GM19035 (cell line): ENCODE measurements around the gene UGT1A7.

Source experiments
- ATAC-seq: cut with Tn5 transposase; IDR thresholded peaks from one replicate; pipeline ENCODE4 v1.9.1; 2021; ENCODE audit not compliant: unreplicated experiment

Gene UGT1A7

DNA sequence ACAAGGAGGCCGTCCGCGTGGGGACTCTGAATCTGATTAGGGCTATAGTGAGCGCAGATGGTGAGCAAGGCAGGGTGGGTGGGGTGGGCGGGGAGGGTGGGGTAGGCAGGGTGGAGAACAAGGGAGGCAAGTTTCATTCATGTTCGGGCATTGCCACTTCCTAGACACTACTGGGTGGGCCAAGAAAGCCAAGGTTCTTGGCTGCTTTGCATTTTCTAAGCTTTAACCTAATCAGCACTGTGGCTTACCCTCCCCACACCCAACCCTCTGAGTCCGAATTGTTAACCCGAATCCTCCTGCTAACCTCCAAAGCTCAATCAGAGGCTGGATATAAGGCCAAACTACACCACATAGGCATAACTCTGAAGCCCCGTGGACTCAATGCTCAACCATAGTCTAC, 114.6 kb downstream of the UGT1A7 start:
- ATAC-seq, result no peak

DNA sequence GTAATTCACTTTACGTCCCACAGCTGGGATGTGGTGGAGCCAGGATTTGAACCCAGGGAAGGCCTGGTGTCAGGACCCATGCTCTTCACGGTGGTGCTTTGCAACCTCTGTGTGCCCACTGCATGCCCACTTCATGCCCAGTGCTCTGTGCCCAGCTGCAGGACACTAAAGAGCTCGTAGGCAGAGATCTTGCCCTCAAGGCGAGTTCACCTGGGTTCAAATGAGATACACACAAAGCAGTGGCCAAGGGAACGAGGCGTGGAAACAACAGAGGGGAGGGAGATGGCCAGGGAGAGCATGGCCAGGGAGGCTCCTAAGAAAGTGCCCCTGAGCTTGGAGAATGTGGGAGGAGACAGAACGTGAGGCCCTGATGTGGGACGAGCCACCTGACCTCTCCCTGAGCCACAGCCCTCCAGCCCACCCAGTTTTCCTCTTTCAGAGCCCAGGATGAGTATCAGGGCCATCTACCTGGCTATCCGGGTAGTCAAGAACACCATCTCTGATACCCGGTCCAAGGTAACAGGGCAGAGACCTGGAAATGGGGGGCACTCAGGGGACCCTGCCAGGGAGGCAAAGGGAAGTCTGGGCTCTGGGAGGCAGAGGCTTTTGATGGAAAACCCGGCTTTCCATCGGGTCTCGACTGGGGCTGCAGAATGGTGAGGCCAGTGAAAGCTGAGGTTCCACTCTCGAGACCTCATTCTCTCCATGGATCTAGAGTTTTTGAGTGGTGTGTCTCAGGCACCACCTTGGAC, 116.8 kb downstream of the UGT1A7 start:
- no peak for ATAC-seq

DNA sequence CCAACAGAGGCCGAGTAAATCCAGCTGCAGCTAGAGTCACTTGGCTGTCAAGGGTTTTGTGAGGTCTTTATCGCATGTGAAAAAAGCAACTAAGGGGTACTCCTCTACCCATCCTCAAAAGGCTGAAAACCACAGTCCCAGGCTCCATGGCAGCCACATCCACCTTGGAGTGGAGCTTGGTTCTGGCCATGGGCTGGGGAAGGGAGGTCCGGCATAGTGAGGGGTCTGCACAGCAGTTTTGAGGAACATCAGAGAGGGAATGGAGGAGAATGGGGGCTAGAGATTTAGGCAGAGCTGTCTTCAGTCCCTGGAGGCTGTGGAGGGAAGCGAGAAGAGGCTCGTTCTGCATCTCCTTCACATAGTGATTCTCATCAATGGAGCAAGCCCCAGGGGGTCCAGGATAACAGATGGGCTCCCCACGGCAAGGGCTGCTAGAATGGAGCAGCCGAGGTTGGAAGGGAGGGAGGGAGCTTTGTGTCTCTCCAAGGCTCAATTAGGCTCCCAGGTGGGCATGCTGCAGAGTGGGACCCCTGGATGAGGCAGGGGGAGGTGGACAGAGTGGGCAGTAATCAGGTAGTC, 117.5 kb downstream of the UGT1A7 start:
- no peak for ATAC-seq

DNA sequence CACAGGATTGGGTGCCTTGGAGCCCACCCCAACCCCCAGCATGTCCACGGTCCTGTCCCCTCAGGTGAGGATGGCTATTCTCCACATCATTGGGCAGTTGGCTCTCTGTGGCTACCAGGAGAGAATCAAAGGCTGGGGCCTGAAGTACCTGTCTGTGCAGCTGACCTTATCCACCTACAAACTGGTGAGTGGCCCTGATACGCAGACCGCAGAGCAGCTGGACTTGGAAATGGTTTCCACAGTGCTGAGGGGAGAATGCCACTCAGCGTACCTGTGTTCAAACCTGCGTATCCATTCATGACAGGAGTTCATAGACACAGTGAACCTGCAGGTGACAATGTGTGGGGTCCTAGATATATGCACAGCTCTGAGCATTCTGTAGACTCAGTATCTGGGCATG, 118.0 kb downstream of the UGT1A7 start:
- no peak for ATAC-seq

DNA sequence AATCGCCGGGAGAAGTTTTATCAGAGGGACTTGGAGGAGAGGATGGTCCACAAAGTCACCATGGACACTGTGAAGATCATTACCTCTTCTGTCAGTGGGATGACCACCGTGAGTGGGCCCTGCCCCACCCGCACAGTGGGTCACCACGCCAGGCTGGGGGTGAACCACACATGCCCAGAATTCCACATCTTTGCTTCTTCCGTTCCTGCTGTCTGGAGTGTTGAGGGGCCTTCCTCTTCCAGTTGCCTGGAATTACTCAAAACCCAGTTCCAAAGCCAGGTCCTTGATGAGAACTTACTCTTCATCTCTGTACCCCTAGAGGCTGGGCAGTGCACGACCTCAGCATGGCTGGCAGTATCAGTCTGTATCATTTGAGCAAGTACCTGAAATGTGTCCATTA, 118.5 kb downstream of the UGT1A7 start:
- ATAC-seq, result no peak

DNA sequence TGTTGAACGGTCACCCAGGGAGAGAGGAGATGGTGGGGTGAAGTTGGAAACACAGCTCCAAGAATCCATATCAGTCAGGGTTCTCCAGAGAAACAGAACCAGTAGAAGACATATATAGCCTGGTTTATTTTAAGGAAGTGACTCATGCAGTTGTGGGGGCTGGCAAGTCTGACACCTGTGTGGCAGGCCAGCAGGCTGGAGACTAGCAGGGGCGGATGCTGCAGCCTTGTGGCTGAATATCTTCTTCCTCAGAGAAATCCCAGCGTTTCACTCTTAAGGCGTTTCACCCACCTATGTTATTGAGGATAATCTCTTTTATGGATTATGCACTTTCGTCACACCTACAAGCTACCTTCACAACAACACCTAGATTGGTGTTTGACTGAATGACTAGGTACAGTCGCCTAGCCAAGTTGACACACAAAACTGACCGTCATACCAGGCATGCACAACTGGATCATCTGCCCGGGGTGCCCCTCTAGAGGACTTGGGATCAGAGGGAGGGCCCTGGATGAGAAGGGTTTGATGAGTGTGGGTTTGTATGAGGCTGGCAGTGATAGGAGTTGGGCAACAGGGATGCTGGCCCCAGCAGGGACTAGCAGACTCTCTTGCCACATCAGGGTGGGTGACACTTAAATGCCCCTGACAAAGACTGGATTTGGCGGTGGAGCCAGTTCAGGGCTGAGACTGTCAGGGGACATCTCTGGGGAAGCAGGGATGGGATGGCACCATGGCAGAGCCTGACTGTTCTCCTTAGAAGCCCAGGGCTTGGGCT, 119.8 kb downstream of the UGT1A7 start:
- ATAC-seq, result no peak

DNA sequence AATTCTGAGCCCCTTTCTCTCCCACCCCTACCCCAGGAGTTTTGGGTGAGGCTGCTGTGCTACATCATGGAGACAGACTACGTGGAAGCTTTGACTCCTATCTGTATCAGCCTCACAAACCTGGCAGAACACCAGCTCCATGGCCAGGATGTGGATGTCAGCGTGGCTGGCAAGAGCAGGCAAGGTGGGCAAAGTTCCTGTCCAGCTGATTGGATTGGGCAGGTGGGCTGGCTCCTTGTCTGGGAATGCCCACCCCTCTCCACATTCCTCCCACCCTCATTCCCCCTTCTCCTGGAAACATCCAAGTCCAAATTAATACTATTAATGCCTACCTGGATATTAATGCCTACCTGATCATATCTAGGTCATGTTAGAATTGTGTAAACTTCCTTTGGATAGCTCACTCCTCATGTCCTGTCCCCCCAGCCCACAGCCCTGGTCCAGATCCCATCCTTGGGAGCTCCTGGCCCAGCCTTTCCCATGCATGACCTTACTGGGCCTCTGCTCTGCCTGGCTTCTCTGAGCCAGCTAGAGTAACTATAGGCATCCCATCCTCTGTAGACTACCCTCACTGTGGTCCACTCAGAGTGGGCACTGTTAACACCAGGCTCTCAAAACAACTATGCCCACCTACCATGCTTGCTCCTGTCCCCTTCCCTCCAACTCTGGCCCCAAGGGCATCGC, 120.6 kb downstream of the UGT1A7 start:
- no peak for ATAC-seq

DNA sequence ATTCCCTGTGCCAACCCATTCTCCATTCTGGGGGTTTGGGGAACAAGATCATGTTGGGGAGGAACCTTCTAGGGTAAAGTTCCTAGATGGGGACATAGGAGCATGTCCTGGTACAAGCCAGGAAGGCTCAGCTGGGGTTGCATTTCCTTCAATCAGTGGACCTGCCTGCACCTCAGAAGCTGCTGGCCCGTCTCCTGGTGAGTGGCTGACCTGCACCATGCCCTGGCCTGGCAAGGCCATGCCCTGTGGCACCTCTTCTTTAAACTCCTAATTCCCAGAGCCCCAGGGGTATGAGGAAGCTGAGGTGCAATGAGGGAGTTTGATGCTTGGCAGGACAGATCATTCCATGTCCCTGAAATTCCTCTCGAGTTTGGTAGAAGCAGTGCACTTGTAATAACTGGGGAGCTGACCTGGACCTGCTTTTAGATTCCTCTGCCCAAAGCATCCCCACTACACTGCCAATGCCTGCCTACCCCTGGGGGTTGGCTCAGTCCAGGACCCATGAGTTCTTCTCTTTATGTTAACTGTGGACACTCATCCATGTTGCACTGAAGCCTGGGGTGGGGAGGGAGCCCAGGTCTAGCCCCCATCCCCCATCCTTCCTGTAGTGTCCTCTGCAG, 121.7 kb downstream of the UGT1A7 start:
- ATAC-seq, result no peak

DNA sequence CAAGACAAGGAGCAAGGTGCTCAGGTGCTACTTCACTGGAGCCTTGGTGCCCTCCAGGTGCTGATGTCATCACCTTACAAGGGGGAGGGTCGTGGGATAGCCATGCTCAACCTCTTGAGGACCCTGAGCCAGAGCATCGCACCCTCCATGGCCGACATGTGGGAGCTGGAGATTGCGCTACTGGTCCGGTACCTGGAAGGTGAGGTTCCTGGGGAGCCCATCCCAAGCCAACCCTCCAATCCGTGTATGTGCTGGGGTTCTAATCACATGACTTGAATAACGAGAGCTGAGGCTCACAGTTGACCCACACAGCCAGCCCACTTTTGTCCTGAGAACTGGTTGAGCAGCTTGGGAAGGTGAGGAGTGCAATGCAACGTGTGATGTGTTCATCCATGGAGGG, 122.3 kb downstream of the UGT1A7 start:
- ATAC-seq, result no peak

DNA sequence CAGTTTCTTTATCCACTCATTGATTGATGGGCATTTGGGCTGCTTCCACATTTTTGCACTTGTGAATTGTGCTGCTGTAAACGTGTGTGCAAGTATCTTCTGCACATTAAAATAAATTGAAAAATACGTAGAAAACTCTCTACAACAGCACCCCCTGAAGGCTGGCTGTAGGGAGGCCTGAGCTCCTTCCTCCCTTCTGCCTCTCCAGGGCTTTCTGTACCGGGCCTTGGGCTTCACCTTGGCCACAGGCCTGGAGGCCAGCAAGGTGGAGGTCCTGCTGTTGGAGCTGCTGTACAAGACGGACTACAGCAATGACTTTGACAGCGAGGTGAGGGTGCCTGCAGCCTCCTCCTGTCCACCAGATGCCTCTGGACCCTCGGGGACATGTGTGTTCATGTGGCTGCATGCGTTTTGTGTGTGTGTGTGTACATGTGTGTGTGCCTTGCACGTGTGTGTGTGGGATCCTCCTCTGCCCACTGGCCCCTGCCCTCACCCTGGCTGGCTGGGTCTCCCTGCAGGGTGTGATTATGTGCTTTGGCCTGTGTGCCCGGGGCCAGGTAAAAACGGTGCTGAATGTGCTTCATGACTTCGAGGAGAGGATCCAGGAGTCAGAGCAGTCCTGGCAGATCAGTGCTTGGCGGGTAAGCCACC, 125.6 kb downstream of the UGT1A7 start:
- no peak for ATAC-seq

DNA sequence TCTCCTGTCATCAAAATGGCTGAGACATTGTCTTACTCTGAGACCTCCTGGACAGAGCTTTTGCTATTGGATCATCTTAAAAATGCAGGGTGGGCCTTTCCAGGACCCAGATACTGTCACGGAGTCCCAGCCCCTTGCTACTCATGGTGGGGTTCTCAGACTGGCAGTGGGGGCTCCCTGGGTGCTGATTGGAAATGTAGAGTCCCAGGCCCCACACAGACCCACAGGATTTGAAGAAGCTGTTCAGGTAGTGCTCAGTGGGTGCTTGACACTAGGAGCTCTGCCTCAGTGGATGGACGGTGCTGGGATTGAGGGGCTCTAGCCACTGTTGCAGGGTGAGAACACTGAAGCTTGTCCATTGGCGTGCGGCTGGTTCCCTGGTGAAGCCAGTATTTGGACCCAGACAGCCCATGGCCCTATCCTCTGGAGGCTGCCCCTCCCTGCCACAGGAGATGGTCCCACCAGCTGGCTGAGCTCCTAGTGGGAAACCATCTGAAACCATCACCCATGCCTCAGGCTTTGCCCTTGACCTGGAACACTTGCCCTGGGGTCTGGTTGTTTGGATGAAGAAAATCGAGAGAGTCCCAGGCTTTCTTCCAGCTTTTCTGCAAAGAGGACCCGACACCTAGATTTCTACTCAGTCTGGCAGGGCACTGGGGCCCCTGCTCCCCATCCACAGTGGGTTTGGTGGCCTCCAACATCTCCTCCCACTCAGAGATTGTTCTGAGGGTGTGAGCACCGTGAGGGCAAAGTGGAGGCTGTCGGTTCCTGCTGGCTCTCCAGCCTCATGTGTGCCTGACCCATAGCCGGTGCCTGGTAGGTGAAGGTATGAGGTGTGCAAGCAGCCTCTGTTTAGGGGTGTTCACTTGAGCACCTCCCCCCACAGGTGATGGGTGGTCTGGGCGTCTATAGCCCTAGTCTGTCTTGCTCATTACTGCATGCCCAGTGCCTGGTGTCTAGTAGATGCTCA, 126.5 kb downstream of the UGT1A7 start:
- no peak for ATAC-seq

DNA sequence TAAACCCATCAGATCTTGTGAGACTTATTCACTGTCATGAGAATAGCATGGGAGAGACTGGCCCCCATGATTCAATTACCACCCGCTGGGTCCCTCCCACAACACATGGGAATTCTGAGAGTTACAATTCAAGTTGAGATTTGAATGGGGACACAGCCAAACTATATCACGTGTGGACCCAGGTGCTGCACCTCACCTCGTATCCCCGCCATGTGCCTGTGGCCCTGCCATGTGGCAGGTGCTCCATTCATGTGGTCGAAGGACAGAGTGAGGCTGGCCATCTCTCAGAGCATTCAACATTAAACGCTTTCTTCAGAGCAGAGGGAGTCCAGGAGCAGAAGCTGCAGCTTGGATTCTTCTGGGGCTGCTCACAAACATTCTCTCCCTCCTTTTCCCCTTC, 128.7 kb downstream of the UGT1A7 start:
- no peak for ATAC-seq

DNA sequence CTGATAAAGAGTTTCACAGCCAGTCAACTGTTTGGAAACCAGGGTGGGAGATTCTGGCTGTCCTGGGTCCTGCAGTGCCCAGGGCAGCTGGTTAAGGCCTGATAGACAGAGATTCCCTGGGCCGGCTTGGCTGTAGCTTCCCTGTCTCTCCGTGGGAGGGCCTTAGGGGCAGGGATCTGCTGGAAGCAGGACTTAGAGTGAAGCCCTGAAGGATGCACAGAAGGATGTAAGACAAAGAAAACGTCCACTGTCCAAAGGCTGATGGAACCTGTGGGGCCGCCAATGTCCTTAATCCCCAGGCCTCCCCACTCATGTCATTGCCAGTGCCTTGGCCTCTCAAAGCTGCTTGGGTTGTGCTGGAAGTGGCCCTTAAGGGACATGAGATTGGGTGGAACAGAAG, 129.4 kb downstream of the UGT1A7 start:
- no peak for ATAC-seq

DNA sequence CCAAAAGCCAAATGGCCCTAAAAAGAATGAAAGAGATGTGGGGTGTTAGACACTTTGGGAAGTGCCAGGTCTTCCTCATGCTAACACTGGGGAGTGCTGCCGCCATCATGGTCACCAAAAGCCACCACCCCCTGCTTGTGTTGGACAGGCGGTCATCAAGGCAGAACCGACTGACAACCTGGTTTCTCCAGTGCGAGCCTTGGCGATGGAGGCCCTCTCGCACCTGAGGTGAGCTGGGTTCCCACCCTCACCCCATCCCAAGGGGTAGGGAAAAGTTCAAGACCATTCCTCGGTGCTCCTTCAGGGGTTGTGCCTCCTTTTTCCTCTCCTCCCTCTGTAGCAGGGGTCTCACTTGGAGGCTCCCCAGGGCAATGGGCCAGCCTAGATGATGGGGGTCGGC, 130.0 kb downstream of the UGT1A7 start:
- no peak for ATAC-seq

DNA sequence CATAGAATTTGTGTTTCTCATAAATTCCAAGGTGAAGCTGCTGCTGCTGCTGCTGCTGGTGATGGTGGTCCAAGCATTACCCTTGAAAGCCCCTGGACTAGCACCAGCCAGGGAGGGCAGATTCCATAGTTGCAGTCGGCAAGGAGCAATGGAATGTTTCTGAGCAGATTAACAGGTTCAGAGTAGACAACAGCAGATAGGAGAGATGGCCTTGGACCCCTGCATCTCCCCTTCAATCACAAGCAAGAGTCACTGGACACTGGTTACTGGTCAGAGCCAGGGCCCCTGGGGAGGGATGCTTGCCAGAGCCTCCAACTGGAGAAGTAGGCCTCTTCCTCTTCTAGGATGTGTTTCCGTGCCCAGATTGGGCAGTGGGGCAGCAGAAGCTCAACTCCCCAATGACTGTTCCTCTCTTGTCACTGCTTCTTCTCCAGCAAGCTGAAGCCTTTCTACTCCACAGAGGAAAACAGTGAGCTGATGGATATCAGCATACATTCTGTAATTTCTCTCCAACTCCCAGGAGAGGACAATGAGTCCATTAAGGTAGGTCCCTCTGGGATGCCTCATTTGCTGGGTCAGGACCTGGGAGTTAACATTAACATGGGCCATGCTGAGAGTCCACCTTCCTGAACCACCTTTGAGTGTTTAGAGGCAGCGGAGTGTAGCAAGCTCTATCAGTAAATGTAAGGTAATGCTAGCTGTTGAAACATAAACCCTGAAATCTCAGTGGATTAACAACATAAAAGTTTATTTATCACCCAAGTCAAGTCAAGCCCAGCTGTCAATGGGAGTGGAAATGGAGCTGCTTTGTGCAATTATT, 131.7 kb downstream of the UGT1A7 start:
- ATAC-seq, result no peak

DNA sequence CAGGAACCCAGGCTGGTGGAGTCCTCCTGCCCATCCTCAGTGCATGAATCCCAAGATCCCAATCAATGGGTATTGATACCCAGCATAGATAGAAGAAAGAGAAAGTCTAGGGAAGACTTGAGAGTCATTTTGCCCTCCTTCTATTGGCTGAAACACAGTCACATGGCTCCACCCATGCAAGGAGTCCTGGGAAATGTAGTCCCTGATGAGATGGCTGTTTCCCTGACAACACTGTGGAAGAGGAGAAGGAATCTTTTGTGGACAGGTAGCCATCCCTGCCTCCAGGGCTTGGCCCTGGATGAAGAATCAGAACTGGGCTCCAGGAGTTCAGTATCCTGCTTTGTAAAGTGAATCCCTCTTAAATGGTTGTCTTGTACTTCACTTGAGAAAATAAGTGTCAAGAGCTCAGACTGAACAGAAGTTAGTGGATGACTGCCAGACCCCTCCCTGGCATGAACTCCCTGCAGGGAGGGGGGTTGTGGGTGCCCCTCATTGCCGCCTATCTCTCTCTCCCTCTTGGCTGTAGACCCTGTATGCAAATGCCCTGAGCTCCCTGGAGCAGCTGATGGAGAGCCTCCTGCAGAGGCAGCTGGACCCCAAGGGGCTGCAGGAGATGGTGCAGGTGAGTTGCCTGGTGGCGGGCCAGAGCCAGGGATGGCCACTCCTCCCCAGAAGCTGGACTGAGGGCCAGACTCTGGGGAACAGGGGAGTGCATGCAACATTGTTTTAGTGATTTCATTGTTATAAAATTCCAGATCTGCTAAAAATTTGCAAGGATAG, 132.5 kb downstream of the UGT1A7 start:
- ATAC-seq, result no peak

DNA sequence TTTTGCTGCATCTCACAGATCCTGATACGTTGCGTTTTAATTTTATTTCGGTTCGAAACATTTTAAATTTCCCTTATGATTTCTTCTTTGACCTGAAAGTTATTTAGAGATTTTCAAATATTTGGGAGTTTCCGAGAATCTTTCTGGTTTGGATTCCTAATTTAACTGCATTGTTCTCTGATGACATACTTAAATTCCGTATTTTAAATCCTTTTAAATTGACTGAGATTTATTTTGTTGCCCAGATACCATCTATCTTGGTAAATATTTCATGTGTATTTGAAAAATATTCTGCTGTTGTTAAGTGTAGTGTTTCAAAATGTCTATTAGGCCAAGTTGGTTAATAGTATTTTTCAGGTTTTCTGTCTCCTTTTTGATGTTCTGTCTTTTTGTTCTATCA, 134.2 kb downstream of the UGT1A7 start:
- ATAC-seq, result no peak

DNA sequence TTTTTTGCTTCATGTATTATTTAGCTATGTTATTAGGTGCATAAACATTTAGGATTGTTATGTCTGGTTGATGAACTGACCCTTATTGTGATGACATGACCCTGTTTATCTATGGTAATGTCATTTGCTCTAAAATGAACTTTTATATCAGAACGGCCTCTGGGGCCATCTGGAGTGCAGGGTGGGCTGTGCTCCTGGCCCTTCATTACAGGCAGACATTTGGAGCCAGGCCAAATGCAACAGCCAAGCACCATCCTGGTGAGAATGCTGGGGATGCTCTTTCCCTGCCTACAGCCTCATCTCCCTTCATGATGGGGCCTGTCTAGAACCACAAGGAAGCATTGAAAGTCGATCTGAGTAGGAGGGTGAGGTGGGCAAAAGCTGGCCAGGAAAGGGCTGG, 134.6 kb downstream of the UGT1A7 start:
- no peak for ATAC-seq
